AG04450 (cell line): ENCODE results near the gene GIPC2. TPM values are rescaled to one million over a fixed set of nuclear protein-coding genes. Genes with fewer than 3 reads are reported as not detected.

ENCODE experiments used
- CTCF ChIA-PET: fragments of 300-600, 350-600 bp; formaldehyde crosslinking; extraction: SDS; loops from one replicate; lab custom pipeline; 2022; ENCODE audit warnings: antibody characterized with exemption, inconsistent platforms; lab: Charles Lee
- POLR2A ChIA-PET: fragments of 350-600 bp; formaldehyde crosslinking; extraction: SDS; loops from one replicate; lab custom pipeline; 2021; ENCODE audit warnings: antibody characterized with exemption, inconsistent platforms; lab: Yijun Ruan, JAX
- DNase-seq: peaks from one replicate; pipeline ENCODE4 v3.0.0-alpha.2; 2011; ENCODE audit warnings: low read depth, low spot score
- H3K27ac ChIP-seq: one replicate; pipeline ENCODE4 v1.5.1; 2012; ENCODE audit warnings: low read depth, low read length, control low read depth
- H3K27me3 ChIP-seq: one replicate; pipeline ENCODE4 v1.6.0; 2012; ENCODE audit warnings: low read length; ENCODE audit not compliant: control insufficient read depth, insufficient read depth
- H3K4me3 ChIP-seq: 2 replicates; pipeline ENCODE4 v1.5.1; 2011; ENCODE audit warnings: mild to moderate bottlenecking, low read depth, low read length, control low read depth
- H3K9me3 ChIP-seq: 2 replicates; pipeline ENCODE4 v1.5.1; 2012; ENCODE audit warnings: low read length; ENCODE audit not compliant: control insufficient read depth, insufficient read depth
- CTCF ChIP-seq: IDR thresholded peaks from 2 replicates; pipeline ENCODE4 v1.5.1; 2011; ENCODE audit warnings: low read depth, low read length, control low read depth, inconsistent platforms
- polyA plus RNA-seq: library from polyadenylated mRNA; depleted of rRNA; stranded (reverse); fragments of >200 nt; gene quantifications from 2 replicates; pipeline ENCODE4 v1.2.3, GENCODE V29; 2011

Gene GIPC2
- polyA plus RNA-seq, 1 experiment = 0.09 TPM

GRCh38 chr1:78086697-78087096 is 40.9 kb downstream of the GIPC2 start:
- H3K4me3 ChIP-seq = no peak overlapping the region
- peaks cover 3% of the 10 kb centered on the region; the same call in 1 of the 2 replicates for H3K9me3 ChIP-seq
- ChIA-PET CTCF (interaction anchor here (1.1 kb wide), 1 partner anchor 28 kb away, joined by 3 read pairs; no protein-coding TSS in a partner anchor), POLR2A (no interaction called here)
- TF ChIP-seq CTCF = no peak
- H3K27ac ChIP-seq = no peak overlapping the region
- DNase-seq = no peak
- H3K27me3 ChIP-seq = no peaks in the 10 kb centered on the region

- CTCF ChIA-PET = interaction anchor here (1.1 kb wide), 1 partner anchor 27 kb away, joined by 3 read pairs; no protein-coding TSS in a partner anchor
- Histone ChIP-seq H3K27me3 (no peaks in the 10 kb centered on the region), H3K27ac (no peak overlapping the region), H3K9me3 (peaks cover 3% of the 10 kb centered on the region; the same call in 1 of the 2 replicates), H3K4me3 (no peak overlapping the region)
- no peak for DNase-seq
- POLR2A ChIA-PET = no interaction called here
- no peak for TF ChIP-seq CTCF
Measured at GRCh38 chr1:78088015-78088414, 42.2 kb downstream of the GIPC2 start.

- ChIA-PET CTCF (no interaction called here), POLR2A (no interaction called here)
- Histone ChIP-seq H3K4me3 (no peak overlapping the region), H3K9me3 (peaks cover 3% of the 10 kb centered on the region; the same call in 1 of the 2 replicates), H3K27ac (no peak overlapping the region), H3K27me3 (no peaks in the 10 kb centered on the region)
- no peak for DNase-seq
- TF ChIP-seq CTCF = no peak
Measured at GRCh38 chr1:78088486-78088885, 42.7 kb downstream of the GIPC2 start.

- ChIA-PET CTCF (no interaction called here), POLR2A (no interaction called here)
- no peak for TF ChIP-seq CTCF
Measured at GRCh38 chr1:78089010-78089409, 43.2 kb downstream of the GIPC2 start.

GRCh38 chr1:78090472-78091133 is 44.8 kb downstream of the GIPC2 start:
- Histone ChIP-seq H3K27ac (no peak overlapping the region), H3K27me3 (no peaks in the 10 kb centered on the region), H3K4me3 (no peak overlapping the region), H3K9me3 (peaks cover 3% of the 10 kb centered on the region; the same call in 1 of the 2 replicates)
- no peak for DNase-seq
- TF ChIP-seq CTCF = no peak
- CTCF ChIA-PET = interaction anchor here (1.0 kb wide), 2 partner anchors 24 to 85 kb away, joined by 3 read pairs; no protein-coding TSS in a partner anchor
- POLR2A ChIA-PET = no interaction called here

More at GRCh38 chr1:78089010-78089409, 43.2 kb downstream of the GIPC2 start:
- DNase-seq = no peak
- Histone ChIP-seq H3K27ac (no peak overlapping the region), H3K9me3 (peaks cover 3% of the 10 kb centered on the region; the same call in 1 of the 2 replicates), H3K27me3 (no peaks in the 10 kb centered on the region), H3K4me3 (no peak overlapping the region)
